HCT116 (cell line): ENCODE results near the gene FBN1. TPM values are rescaled to one million over a fixed set of nuclear protein-coding genes. Genes with fewer than 3 reads are reported as not detected.

Source experiments
- ATAC-seq: fragments of 200-7000 bp; cut with Tn5 transposase; 2 replicates; pipeline ENCODE4 v1.9.1; 2020; ENCODE audit warnings: mild to moderate bottlenecking, moderate library complexity
- BruUV-seq: library from RNA; stranded (reverse); fragments of 400-500 nt; replicated peaks from 2 replicates; lab custom pipeline; 2021; lab: Mats Ljungman, UMichigan
- CTCF ChIA-PET: fragments of 300-600 bp; sonication (Branson Sonifier 250); formaldehyde crosslinking; loops from one replicate; lab custom pipeline; 2021; ENCODE audit warnings: antibody characterized with exemption; lab: Charles Lee
- POLR2A ChIA-PET: fragments of 300-600, 350-600 bp; sonication (Branson Sonifier 250); formaldehyde crosslinking; loops from one replicate; lab custom pipeline; 2021; ENCODE audit warnings: antibody characterized with exemption; lab: Charles Lee
- RAD21 ChIA-PET, 2 experiments: fragments of 300-600 bp; sonication (Branson Sonifier 250); formaldehyde crosslinking; loops; one replicate each; lab custom pipeline; 2023; ENCODE audit warnings: low total read pairs in 2 of 2; ENCODE audit not compliant: uncharacterized antibody in 2 of 2, unreplicated experiment in 2 of 2, low non-redundant PET in 1 of 2; lab: Charles Lee
- DNase-seq: peaks from one replicate; pipeline ENCODE4 v3.0.0-alpha.2; 2010; ENCODE audit warnings: low read depth, low spot score
- H2AFZ ChIP-seq: fragments of 200-600 bp; shearing (Covaris generic), sonication (generic); 2 replicates; pipeline ENCODE4 v1.6.1; 2017; ENCODE audit warnings: low read depth, mixed run types, mixed read lengths, antibody characterized with exemption, low read length; ENCODE audit not compliant: poor library complexity, severe bottlenecking
- H3K27ac ChIP-seq: 2 replicates; pipeline ENCODE4 v1.5.1; 2012; ENCODE audit warnings: low read depth, low read length
- H3K27me3 ChIP-seq: fragments of 200-600 bp; sonication (generic); 2 replicates; pipeline ENCODE4 v1.6.1; 2016; ENCODE audit warnings: mixed run types, low read length, mixed read lengths; ENCODE audit not compliant: insufficient read depth
- H3K36me3 ChIP-seq, 2 experiments: fragments of 200-500 bp in 1 of 2; fragments of 200-600 bp in 1 of 2; sonication (Bioruptor generic) in 1 of 2; sonication (generic) in 1 of 2; 2 replicates each; pipeline versions ENCODE4 v1.5.1 to v1.6.1; 2014 to 2016; ENCODE audit warnings: low read length in 2 of 2, inconsistent platforms in 1 of 2, mixed read lengths in 1 of 2, mixed run types in 1 of 2; ENCODE audit not compliant: insufficient read depth in 2 of 2, control insufficient read depth in 1 of 2
- H3K4me1 ChIP-seq, 2 experiments: fragments of 200-600 bp in 1 of 2; sonication (generic) in 1 of 2; 2 replicates each; pipeline versions ENCODE4 v1.5.1 to v1.6.1; 2012 to 2017; ENCODE audit warnings: low read length in 2 of 2, inconsistent platforms in 1 of 2, mild to moderate bottlenecking in 1 of 2, mixed read lengths in 1 of 2, mixed run types in 1 of 2, moderate library complexity in 1 of 2; ENCODE audit not compliant: insufficient read depth in 2 of 2, control insufficient read depth in 1 of 2
- H3K4me2 ChIP-seq: fragments of 200-600 bp; sonication (generic); 2 replicates; pipeline ENCODE4 v1.6.1; 2017; ENCODE audit warnings: mixed run types, low read length, mixed read lengths
- H3K4me3 ChIP-seq, 2 experiments: fragments of 200-600 bp in 1 of 2; sonication (generic) in 1 of 2; replicated peaks in 1 of 2; 2 replicates each; pipeline ENCODE4 v1.5.1; 2011 to 2016; ENCODE audit warnings: low read length in 2 of 2, control low read depth in 1 of 2, low read depth in 1 of 2, mild to moderate bottlenecking in 1 of 2, mixed read lengths in 1 of 2, mixed run types in 1 of 2
- H3K79me2 ChIP-seq: fragments of 200-600 bp; sonication (generic); 2 replicates; pipeline ENCODE4 v1.6.1; 2017; ENCODE audit warnings: mild to moderate bottlenecking, mixed run types, low read length, moderate library complexity, mixed read lengths; ENCODE audit not compliant: insufficient read depth
- H3K9ac ChIP-seq: fragments of 200-600 bp; sonication (generic); 2 replicates; pipeline ENCODE4 v1.6.1; 2016; ENCODE audit warnings: low read length, mixed read lengths
- H3K9me2 ChIP-seq: fragments of 200-600 bp; sonication (generic), shearing (Covaris generic); 2 replicates; pipeline ENCODE4 v1.6.1; 2017; ENCODE audit warnings: mixed run types, mild to moderate bottlenecking, moderate library complexity; ENCODE audit not compliant: insufficient read depth
- H3K9me3 ChIP-seq, 2 experiments: fragments of 200-500 bp in 1 of 2; fragments of 200-600 bp in 1 of 2; sonication (Bioruptor generic) in 1 of 2; sonication (generic) in 1 of 2; 2 replicates each; pipeline ENCODE4 v1.6.1; 2014 to 2017; ENCODE audit warnings: low read length in 2 of 2, mixed read lengths in 2 of 2, inconsistent platforms in 1 of 2, low read depth in 1 of 2, mild to moderate bottlenecking in 1 of 2, mixed run types in 1 of 2, moderate library complexity in 1 of 2; ENCODE audit not compliant: control insufficient read depth in 1 of 2, insufficient read depth in 1 of 2
- H4K20me1 ChIP-seq: fragments of 200-600 bp; sonication (generic), shearing (Covaris generic); 2 replicates; pipeline ENCODE4 v1.6.1; 2017; ENCODE audit warnings: mixed run types, mild to moderate bottlenecking, moderate library complexity; ENCODE audit not compliant: insufficient read depth
- ATF3 ChIP-seq: IDR thresholded peaks from 2 replicates; pipeline ENCODE4 v1.6.1; 2012
- CEBPB ChIP-seq: IDR thresholded peaks from 2 replicates; pipeline ENCODE4 v1.6.1; 2012; ENCODE audit warnings: low read depth
- ELF1 ChIP-seq: IDR thresholded peaks from 2 replicates; pipeline ENCODE4 v1.6.1; 2012; ENCODE audit warnings: low read depth, borderline replicate concordance
- EZH2phosphoT487 ChIP-seq: fragments of 200-600 bp; IDR thresholded peaks from 2 replicates; pipeline ENCODE4 v1.6.1; 2018; ENCODE audit warnings: antibody characterized with exemption, borderline replicate concordance
- FOSL1 ChIP-seq: IDR thresholded peaks from 2 replicates; pipeline ENCODE4 v1.6.1; 2012; ENCODE audit warnings: low read depth
- JUND ChIP-seq: IDR thresholded peaks from 2 replicates; pipeline ENCODE4 v1.6.1; 2012
- POLR2A ChIP-seq: IDR thresholded peaks from 2 replicates; pipeline ENCODE4 v1.7.0; 2011; ENCODE audit warnings: borderline replicate concordance; ENCODE audit not compliant: insufficient read depth, insufficient read length; ENCODE audit errors: extremely low read depth
- SRF ChIP-seq: IDR thresholded peaks from 2 replicates; pipeline ENCODE4 v1.6.1; 2012; ENCODE audit warnings: low read depth
- TCF7L2 ChIP-seq: IDR thresholded peaks from 2 replicates; pipeline ENCODE4 v1.7.0; 2011; ENCODE audit warnings: borderline replicate concordance, inconsistent platforms; ENCODE audit not compliant: insufficient read depth, insufficient read length; ENCODE audit errors: extremely low read depth
- ZFX ChIP-seq: fragments of 450-650 bp; IDR thresholded peaks from 2 replicates; pipeline ENCODE4 v1.6.1; 2017
- ZNF274 ChIP-seq: fragments of 200-500 bp; sonication (Bioruptor generic); IDR thresholded peaks from 2 replicates; pipeline ENCODE4 v1.6.1; 2014; ENCODE audit warnings: mild to moderate bottlenecking, low read depth, low read length, inconsistent platforms
- intact Hi-C: fragments of 100-400 bp; cut with micrococcal nuclease; formaldehyde crosslinking; loops from 2 replicates; pipeline ENCODE4 v1.10.0; 2022
- total RNA-seq: library from RNA; stranded (reverse); gene quantifications from one replicate; pipeline ENCODE4 v1.2.1, GENCODE V29; 2021; ENCODE audit not compliant: unreplicated experiment
- TF ChIP-seq, protein P1 (sequence below), 3 experiments: fragments of 200-600 bp in 1 of 3; sonication (generic) in 1 of 3; IDR thresholded peaks in 2 of 3; conservative IDR thresholded peaks in 1 of 3; 2 replicates each; pipeline ENCODE4 v1.5.1; 2012 to 2017; ENCODE audit warnings: low read depth in 2 of 3, low read length in 2 of 3, antibody characterized with exemption in 1 of 3, borderline replicate concordance in 1 of 3, control low read depth in 1 of 3, mild to moderate bottlenecking in 1 of 3, mixed read lengths in 1 of 3, mixed run types in 1 of 3, moderate library complexity in 1 of 3; ENCODE audit not compliant: insufficient read depth in 1 of 3

The FBN1 gene
- total RNA-seq, 1 experiment from 2014 or later, result 1.7 TPM

DNA sequence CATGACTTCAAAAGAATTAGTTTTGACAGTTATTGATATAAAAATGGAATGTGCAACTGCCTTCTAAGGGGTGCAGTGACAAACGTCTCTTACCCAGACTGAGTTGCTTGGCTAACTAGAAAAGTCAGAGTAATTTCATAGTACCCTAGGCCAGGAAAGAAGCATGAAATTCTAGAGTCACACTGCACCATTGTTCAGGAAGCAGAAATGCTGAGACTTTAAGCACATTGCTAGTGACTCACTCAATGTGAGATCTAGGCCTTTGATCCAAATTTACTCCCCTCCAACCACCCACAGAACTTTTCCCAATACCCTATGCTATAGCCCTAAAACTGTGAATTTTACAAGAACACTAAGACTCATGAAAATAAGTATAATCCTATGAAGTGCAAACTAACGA is 203.5 kb downstream of the FBN1 start:
- RAD21 ChIA-PET, result no interaction called here
- intact Hi-C loops, result no loop called here
- H2AFZ ChIP-seq, result no peak overlapping the region
- no peak overlapping the region for H3K9ac ChIP-seq
- DNase-seq, result no peak
- POLR2A ChIA-PET, result no interaction called here
- ATAC-seq, result no peak
- CTCF ChIA-PET, result no interaction called here
- H3K36me3 ChIP-seq, result no peaks in the 10 kb centered on the region
- no TSS peak for BruUV-seq
- TF ChIP-seq, protein P1, sequence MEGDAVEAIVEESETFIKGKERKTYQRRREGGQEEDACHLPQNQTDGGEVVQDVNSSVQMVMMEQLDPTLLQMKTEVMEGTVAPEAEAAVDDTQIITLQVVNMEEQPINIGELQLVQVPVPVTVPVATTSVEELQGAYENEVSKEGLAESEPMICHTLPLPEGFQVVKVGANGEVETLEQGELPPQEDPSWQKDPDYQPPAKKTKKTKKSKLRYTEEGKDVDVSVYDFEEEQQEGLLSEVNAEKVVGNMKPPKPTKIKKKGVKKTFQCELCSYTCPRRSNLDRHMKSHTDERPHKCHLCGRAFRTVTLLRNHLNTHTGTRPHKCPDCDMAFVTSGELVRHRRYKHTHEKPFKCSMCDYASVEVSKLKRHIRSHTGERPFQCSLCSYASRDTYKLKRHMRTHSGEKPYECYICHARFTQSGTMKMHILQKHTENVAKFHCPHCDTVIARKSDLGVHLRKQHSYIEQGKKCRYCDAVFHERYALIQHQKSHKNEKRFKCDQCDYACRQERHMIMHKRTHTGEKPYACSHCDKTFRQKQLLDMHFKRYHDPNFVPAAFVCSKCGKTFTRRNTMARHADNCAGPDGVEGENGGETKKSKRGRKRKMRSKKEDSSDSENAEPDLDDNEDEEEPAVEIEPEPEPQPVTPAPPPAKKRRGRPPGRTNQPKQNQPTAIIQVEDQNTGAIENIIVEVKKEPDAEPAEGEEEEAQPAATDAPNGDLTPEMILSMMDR (IDR thresholded peaks at IDR 0.05 in 2 of 3, conservative IDR thresholded peaks at IDR 0.05 in 1 of 3; ENCODE audit: borderline replicate concordance in 1 of 3, insufficient read depth in 1 of 3, low read depth in 2 of 3, low read length in 2 of 3), result no peak
- TF ChIP-seq ZFX (no peak), ATF3 (no peak), JUND (no peak), SRF (no peak), CEBPB (no peak), EZH2phosphoT487 (no peak), POLR2A (no peak), ELF1 (no peak), ZNF274 (no peak), TCF7L2 (no peak), FOSL1 (no peak)
- H3K4me1 ChIP-seq, result peaks cover 2 to 14% of the 10 kb centered on the region in 2 experiments
- H3K9me2 ChIP-seq, result no peaks in the 10 kb centered on the region
- no peak overlapping the region for H3K27ac ChIP-seq
- H3K9me3 ChIP-seq, result no peaks in the 10 kb centered on the region
- no peaks in the 10 kb centered on the region for H4K20me1 ChIP-seq
- no peak overlapping the region for H3K4me3 ChIP-seq
- no peaks in the 10 kb centered on the region for H3K27me3 ChIP-seq
- no peaks in the 10 kb centered on the region for H3K79me2 ChIP-seq
- no peak overlapping the region for H3K4me2 ChIP-seq
